CD4-positive, alpha-beta T cell treated with Interleukin-17A for 4 hours (primary cell): Measurements from ENCODE around the gene OR2V1.
A peak's percentile ranks its signal among the peaks of the same experiment; 100 is the strongest.
"Not testable (repeated sequence)": the region's sequence is repeated elsewhere in the genome, so short reads cannot be mapped to it uniquely, and the experiment has no call there.

Source experiments
- DNase-seq: peaks from one replicate; pipeline ENCODE4 v3.0.0-alpha.2; 2020; ENCODE audit warnings: mixed read lengths

OR2V1 gene

GRCh38 chr5:181130832-181131496 lies at the start of gene OR2V1:
TSS of gene OR2V1 (minus strand) at chr5:181131169. CDS start at chr5:181125304, 5,865 bp downstream.
- DNase-seq = no peak

GRCh38 chr5:181177559-181177958 lies 46.6 kb upstream of the OR2V1 start:
- DNase-seq = not testable (repeated sequence)

GRCh38 chr5:181176254-181176952 lies 45.4 kb upstream of the OR2V1 start:
- DNase-seq = no peak

GRCh38 chr5:181173420-181174342 lies 42.7 kb upstream of the OR2V1 start:
- DNase-seq = peak; percentile 36

GRCh38 chr5:181173027-181173419 lies 42.1 kb upstream of the OR2V1 start:
- DNase-seq = peak; percentile 51

- DNase-seq = no peak
These were observed 40.8 kb upstream of the OR2V1 start for GRCh38 chr5:181171782-181172181.

GRCh38 chr5:181170996-181171395 lies 40.0 kb upstream of the OR2V1 start:
- DNase-seq = no peak

GRCh38 chr5:181170237-181170825 lies 39.4 kb upstream of the OR2V1 start:
- no peak for DNase-seq

GRCh38 chr5:181169459-181170236 lies 38.7 kb upstream of the OR2V1 start:
- not testable (repeated sequence) for DNase-seq

- DNase-seq = no peak
These were observed 37.7 kb upstream of the OR2V1 start for GRCh38 chr5:181168595-181169118.

- peak; percentile 33 for DNase-seq
These were observed 37.0 kb upstream of the OR2V1 start for GRCh38 chr5:181167814-181168488.

- no peak for DNase-seq
These were observed 36.1 kb upstream of the OR2V1 start for GRCh38 chr5:181166812-181167733.

- DNase-seq = no peak
These were observed 33.3 kb upstream of the OR2V1 start for GRCh38 chr5:181164076-181164952.

GRCh38 chr5:181163487-181164075 lies 32.6 kb upstream of the OR2V1 start:
- DNase-seq = no peak

GRCh38 chr5:181161534-181162175 lies 30.7 kb upstream of the OR2V1 start:
- no peak for DNase-seq

- DNase-seq = peak; percentile 28
These were observed 30.0 kb upstream of the OR2V1 start for GRCh38 chr5:181160755-181161533.

GRCh38 chr5:181160152-181160754 lies 29.3 kb upstream of the OR2V1 start:
- DNase-seq = peak; percentile 41
